Inflammatory macrophage treated with lipopolysaccharide for 4 hours (primary cell): ENCODE data around the gene EOMES.

Source experiments
- DNase-seq: peaks from one replicate; pipeline ENCODE4 v3.0.0-alpha.2; 2020

The EOMES gene

GRCh38 chr3:27719314-27720003 is 2.7 kb downstream of the EOMES start:
- DNase-seq, result no peak

GRCh38 chr3:27718459-27718858 is 3.7 kb downstream of the EOMES start:
- no peak for DNase-seq

GRCh38 chr3:27717200-27717852 is 4.8 kb downstream of the EOMES start:
- no peak for DNase-seq

- DNase-seq, result no peak
These were observed 5.8 kb downstream of the EOMES start for GRCh38 chr3:27716309-27716708.

- no peak for DNase-seq
These were observed 6.3 kb downstream of the EOMES start for GRCh38 chr3:27715863-27716262.

- DNase-seq, result no peak
These were observed 6.7 kb downstream of the EOMES start for GRCh38 chr3:27715454-27715806.

GRCh38 chr3:27714692-27715453 is 7.2 kb downstream of the EOMES start:
- DNase-seq, result peak; percentile 19

GRCh38 chr3:27714146-27714526 is 8.0 kb downstream of the EOMES start:
- DNase-seq, result no peak

- DNase-seq, result no peak
These were observed 8.5 kb downstream of the EOMES start for GRCh38 chr3:27713435-27714145.

- DNase-seq, result peak; percentile 11
These were observed 9.1 kb downstream of the EOMES start for GRCh38 chr3:27713078-27713423.

- peak; percentile 76 for DNase-seq
These were observed 9.7 kb downstream of the EOMES start for GRCh38 chr3:27712136-27713077.

GRCh38 chr3:27708250-27708649 is 13.9 kb downstream of the EOMES start:
- DNase-seq, result no peak

- peak; percentile 19 for DNase-seq
These were observed 23.1 kb downstream of the EOMES start for GRCh38 chr3:27699067-27699466.

GRCh38 chr3:27696906-27697305 is 25.2 kb downstream of the EOMES start:
- no peak for DNase-seq

GRCh38 chr3:27695636-27696035 is 26.5 kb downstream of the EOMES start:
- no peak for DNase-seq

GRCh38 chr3:27688053-27688452 is 34.1 kb downstream of the EOMES start:
- DNase-seq, result peak; percentile 66

- no peak for DNase-seq
These were observed 35.5 kb downstream of the EOMES start for GRCh38 chr3:27686642-27687041.

GRCh38 chr3:27685474-27685873 is 36.6 kb downstream of the EOMES start:
- DNase-seq, result no peak

- no peak for DNase-seq
These were observed 37.8 kb downstream of the EOMES start for GRCh38 chr3:27684302-27684701.

GRCh38 chr3:27681249-27681748 is 40.8 kb downstream of the EOMES start:
- DNase-seq, result peak; percentile 78

- DNase-seq, result no peak
These were observed 41.4 kb downstream of the EOMES start for GRCh38 chr3:27680517-27681246.
